NK-92 treated with Interleukin-12 subunit alpha and Interleukin-12 subunit beta, amount 100 ng/mL, for 24 hours (cell line): ENCODE results near the gene STXBP5.
"Not testable (repeated sequence)": the region's sequence is repeated elsewhere in the genome, so short reads cannot be mapped to it uniquely, and the experiment has no call there.

ENCODE experiments used
- DNase-seq: peaks from one replicate; lab custom pipeline; 2025; lab: John Stamatoyannopoulos, UW

STXBP5 gene

DNA sequence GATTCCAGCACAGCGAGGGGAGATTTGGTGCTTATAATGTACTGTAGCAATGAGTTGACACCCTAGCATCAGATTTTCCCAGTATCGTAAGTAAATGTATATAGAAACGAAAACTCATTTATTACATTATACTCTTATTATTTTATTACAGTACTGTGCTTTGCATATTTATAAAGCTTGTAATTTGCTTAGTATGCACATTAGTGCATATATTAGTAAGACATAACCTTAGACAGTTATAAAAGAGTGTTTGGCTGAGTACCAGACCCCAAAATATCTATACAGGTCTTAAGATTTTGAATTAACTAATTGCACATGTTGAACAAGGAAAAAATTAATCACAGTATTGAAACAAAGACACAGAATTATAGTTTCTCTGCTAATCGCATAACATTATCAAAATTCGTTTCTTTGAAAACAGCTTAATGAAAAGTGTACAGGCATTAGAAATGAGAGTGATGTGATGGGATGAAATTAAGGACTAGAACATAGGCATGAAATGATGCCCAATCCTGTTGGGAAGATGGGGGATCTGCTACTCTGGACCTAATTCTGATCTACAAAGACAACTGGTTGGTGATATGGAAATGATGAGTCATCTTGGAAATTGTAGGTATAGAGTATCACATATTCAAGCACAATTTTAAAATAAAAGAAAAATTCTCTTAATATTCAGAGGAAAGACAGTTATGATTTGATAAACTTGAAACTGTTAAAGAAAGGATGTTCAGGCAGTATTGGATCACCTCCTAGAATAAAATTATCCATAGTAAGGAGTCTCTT lies 42.8 kb downstream of the STXBP5 start:
- no peak for DNase-seq

DNA sequence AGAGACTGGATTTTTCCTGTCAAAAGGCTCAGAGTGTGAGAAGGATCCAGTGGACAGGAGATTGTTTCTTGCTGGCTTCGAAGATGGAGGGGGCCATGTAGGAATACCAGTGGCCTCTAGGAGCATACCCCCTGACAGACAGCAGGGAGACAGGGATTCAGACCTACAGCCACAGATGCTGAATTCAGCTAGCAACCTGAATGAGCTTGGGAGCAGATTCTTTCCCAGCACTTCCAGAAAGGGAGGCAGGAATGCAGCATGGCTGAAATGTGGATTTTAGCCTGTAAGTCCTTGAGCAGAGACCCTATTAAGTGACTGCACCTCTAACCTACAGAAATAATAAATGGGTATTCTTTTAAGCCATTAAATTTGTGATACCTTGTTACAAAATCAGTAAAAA lies 44.6 kb downstream of the STXBP5 start:
- DNase-seq, result no peak

DNA sequence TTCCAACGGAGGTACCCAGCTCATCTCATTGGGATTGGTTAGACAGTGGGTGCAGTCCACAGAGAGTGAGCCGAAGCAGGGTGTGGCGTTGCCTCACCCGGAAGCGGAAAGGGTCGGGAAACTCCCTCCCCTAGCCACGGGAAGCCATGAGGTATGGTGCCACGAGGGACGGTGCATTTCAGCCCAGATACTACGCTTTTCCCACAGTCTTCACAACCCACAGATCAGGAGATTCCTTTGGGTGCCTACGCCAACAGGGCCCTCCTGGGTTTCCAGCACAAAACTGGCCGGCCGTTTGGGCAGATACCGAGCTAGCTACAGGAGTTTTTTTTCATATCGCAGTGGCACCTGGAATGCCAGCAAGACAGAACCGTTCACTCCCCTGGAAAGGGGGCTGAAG lies 46.9 kb downstream of the STXBP5 start:
- no peak for DNase-seq

DNA sequence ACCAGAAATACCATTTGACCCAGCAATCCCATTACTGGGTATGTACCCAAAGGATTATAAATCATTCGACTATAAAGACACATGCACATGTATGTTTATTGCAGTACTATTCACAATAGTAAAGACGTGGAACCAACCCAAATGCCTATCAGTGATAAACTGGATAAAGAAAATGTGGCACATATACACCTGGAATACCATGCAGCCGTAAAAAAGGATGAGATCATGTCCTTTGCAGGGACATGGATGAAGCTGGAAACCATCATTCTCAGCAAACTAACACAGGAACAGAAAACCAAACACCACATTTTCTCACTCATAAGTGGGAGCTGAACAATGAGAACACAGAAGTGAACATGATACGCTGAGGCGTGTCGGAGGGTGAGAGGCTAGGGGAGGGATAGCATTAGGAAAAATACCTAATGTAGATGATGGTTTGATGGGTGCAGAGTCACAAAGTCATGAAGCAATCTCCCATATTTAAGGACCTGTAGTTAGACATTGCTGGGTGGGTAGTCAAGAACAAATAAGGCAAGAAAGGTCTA lies 50.8 kb downstream of the STXBP5 start:
- DNase-seq, result not testable (repeated sequence)

DNA sequence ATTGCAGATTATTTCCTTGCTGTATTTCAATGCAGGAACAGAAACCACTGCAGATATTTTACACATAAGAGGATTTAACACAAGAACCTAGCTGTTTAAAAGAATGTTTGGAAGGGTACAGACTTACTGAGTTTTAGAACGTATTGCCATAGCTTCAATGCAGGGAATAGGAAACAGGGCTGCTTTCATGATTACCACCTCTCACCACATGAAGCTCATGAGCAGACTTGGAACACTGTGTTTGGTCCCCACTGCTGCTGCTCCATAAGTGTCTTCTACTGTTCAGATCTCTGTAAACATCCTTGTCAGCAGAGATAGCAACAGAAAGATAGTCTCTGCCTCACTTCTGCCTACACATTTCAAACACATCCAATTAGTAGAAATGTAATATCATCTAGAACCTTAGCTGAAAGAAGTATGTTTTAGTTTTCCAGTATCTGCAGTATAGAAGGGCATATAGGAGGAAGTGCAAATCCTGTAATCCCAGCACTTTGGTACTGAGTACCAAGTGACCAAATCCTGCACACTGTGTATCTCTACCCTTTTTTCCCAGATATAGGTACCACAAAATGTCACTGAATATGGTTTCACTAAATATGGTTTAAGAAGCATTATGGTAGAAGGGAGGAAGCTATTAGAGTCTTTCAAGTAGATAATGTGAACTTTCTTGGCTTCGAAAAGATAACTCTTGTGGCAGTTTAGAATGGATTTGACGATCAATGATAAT lies 51.9 kb downstream of the STXBP5 start:
- no peak for DNase-seq

DNA sequence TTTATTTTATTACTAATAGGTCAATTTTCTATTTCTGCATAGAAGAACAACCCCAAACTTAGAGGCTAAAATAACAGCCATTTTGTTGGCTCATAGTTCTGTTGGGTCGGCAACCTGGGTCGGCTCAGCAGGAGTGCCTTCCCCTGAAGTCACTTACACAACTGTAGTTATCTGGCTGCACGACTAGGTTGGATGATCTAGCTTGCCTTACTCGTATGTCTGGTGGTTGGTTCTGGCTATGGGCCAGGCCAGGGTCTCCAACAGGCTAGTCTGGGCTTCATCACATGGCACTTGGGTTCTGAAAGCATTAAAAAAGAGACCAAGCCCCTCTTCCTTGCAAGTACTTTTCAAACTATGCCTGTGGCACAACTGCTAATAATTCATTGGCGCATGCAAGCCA lies 53.5 kb downstream of the STXBP5 start:
- DNase-seq, result no peak

DNA sequence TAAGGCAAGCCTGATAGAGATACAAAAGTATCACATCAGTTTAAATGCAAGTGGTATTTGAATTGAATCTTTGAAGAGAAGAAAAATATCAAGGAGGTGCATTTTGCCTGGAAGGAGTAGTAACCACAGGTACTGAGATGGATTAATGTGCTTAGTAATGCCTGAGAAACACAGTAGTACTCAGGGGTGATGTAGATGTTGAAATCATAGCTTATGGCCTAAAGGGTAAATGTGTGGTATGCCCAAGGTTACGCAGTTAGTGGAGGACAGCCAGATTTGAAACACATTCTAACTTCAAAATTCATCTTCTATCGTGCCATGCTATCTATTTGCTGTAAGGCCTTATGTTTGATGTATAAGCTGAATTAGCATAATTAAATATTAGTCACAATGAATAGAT lies 55.9 kb downstream of the STXBP5 start:
- DNase-seq, result no peak

DNA sequence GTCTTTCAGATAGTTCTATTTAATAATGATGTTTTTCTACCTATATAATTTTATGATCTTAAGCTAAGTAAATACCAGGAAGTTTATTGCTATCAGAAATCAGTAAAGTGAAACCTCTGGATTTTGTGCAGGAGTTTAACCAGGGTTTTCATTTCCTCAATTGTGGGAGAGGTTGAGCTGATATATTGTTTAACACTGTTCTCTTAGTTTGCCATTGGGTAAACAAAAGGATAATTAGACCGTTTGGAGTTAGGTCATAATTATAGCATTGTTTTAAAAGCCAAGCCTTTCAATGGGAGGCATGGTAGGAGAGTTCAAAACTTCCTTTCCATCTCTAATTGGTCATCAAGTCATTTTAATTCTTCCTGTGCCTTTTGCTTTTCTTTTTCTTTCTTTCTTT lies 58.7 kb downstream of the STXBP5 start:
- no peak for DNase-seq

DNA sequence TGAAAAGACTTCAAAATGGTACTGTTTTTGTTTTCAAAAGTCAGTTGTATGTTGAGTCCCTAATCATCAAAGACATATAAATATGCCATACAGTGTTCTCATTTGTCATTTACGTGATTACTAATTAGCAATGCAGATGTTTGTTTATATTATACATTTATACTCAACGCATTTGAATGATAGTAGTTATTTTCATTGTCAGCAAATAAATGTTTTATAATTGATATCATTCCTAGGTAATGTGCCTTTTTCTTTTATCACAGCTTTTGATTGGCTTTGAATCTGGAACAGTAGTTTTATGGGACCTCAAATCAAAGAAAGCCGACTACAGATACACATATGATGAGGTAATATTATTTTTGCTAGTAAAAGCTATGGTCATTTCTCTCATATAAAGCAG lies 62.6 kb downstream of the STXBP5 start:
- DNase-seq, result no peak

DNA sequence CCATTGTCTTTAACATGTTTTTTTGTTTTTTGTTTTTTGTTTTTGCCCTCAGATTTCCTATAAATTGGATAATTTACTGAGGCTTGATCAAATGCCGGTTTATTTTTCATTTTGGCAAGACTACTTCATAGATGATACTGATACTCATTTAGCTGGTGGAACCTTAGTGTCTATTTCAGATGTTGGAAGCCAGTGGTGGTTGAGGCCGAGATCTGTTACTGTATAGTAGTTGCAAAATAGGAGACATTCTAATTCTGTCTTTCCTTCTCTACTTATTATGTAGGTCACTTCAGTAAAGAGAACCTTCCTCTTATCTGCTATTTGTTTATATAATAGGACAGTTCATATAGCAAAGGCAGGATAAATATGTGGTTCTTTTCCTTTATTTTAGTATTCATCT lies 63.4 kb downstream of the STXBP5 start:
- DNase-seq, result no peak

DNA sequence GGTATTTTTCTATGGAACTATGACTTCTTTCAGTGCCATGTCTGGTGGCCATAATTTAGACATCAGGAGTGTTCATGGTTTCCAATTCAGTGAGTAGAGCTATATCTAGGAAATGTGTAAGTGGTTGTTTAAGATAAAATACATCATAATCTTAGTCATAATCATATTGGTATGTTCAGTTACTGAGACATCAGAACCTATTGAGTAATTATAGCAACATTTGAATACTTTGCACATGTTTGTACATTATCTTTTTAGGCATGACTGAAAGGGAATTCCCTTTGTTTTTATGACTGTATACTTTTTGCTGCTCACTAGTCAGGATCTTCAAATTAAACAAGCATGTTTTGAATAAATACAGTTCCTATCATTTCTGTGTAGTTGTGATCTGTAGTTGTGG lies 64.0 kb downstream of the STXBP5 start:
- no peak for DNase-seq

DNA sequence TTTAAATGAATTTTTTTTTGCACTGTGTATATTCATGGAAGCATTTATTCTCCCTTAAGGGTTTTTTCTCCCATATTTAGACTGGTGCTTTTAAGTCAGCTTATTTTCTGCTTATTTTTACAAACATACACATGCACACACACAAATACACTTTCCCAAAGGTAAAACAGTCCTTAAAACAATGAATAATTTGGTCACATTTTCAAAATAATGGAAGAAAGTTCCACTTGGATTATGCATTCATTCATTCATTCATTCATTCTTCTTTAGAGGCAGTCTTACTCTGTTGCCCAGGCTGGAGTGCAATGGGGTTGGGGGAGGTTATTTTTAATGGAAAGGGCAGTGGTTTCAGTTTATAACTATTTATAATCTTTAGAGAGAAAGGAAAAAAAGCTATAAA lies 69.8 kb downstream of the STXBP5 start:
- DNase-seq, result no peak

DNA sequence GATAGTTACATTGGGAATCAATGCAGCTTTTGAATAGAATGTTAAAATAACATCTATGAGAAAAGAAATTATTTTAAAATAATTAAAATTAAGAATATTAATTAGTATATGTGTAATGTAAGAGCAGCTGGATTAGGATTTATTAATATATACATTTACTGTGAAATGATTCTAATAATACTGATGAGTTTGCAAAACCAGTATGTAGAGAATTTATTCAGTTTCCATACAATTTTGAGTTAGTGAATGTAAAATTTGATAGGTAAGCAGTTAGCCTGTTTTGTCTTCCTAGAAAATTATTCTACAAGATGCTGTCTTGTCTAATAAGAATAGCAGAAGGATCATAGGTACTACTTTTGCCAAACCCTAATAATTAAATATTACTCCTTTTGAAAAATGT lies 70.6 kb downstream of the STXBP5 start:
- no peak for DNase-seq

DNA sequence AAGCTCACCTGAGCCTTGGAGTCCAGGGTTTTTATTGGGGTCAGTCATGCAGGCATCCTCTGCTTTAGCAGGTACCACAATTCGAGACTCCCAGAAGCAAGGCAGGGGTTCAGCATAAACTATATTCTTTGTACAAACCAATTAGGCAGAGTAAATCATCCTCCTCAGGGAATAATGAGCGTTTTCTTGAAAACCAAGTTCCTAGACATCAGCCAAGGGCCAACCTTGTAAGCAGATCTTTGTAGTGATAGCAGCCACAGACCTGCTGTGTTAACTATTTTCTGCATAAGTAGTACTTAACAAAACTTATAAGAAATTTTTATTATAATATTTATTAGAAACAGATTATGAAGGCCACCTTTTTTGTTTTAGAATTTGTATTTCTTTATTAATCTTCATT lies 74.7 kb downstream of the STXBP5 start:
- no peak for DNase-seq

DNA sequence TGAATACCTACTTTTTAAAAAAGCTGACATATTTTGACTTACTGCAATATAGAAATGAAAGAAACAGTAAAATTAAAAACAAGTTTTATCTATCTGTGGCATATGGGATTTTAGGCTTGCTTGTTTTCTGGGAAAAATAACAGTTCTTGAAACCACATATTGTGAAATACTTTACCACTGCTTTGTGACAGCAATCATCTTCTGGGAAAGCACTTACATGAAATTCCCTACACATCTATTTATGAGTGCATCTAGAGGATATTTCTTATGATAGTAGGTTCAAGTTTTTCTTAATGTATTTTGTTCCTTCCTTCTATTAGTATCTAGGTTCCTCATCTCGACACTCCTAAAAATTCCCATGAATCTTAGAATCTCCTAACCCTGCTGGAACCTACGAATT lies 75.2 kb downstream of the STXBP5 start:
- no peak for DNase-seq

DNA sequence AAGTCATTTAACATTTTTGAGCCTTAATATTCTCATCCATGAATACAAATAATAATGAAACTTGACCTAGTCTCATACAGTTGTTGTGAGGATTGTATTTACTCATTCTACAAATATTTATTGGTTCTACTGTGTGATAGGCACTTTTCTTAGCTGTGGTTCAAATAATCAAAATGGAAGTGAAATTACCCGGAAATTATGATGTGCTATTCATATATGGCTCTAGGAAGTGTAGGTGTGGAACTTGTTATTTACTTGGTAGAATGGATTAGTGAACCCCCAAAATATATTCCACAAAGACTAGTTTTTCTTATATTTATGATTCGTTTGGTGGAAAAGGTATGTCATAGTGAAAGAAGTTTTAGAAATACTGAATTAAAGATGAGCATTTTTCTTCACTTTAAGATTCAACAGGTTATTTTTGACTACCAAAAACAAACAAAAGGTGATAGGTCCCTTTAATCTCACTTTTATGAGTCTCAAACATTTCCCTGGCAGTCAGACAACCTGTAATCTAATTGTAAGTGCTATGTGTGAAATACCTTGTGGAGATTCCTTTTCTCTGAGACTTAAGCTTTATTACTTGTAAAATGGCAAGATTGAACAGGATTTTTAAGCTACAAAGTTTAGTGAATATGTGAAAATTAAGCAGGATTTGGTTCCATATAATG lies 77.8 kb downstream of the STXBP5 start:
- no peak for DNase-seq

DNA sequence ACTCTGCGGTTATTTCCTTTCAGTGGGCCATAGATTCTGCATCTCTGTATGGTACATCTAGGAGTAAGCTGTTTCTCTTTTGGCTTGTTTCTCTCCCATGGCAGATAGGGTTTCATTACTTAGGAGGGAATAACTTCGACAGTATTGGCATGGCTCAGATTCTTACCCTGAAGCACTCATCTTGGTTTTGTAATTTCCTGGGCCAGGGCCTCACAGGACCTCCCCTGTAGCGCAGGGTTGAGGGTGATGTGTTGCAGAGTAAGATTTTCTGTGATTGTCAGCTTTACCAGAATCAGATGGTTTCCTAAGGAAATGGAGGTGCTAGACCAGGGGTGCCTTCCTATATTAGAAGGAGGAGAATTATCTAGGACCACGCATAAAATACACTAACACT lies 78.3 kb downstream of the STXBP5 start:
- DNase-seq, result no peak

DNA sequence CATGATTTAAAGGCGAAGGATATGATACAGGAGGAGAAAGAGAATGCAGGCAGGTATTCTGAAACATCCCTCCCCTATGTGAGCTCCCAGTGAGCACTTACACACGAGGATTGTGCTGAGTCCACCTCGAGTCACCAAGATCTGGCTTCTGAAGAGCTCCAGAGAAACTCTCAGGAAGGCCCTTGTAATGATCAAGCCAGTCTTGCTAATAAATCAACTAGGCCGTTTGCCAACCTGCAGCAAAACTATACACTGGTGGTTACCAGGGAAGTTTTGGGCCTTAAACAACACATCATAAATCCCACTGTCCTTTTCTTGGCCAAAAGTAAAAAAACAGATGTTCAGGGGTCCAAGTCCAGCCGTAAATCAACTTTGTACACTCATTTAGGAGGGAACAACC lies 79.2 kb downstream of the STXBP5 start:
- no peak for DNase-seq

DNA sequence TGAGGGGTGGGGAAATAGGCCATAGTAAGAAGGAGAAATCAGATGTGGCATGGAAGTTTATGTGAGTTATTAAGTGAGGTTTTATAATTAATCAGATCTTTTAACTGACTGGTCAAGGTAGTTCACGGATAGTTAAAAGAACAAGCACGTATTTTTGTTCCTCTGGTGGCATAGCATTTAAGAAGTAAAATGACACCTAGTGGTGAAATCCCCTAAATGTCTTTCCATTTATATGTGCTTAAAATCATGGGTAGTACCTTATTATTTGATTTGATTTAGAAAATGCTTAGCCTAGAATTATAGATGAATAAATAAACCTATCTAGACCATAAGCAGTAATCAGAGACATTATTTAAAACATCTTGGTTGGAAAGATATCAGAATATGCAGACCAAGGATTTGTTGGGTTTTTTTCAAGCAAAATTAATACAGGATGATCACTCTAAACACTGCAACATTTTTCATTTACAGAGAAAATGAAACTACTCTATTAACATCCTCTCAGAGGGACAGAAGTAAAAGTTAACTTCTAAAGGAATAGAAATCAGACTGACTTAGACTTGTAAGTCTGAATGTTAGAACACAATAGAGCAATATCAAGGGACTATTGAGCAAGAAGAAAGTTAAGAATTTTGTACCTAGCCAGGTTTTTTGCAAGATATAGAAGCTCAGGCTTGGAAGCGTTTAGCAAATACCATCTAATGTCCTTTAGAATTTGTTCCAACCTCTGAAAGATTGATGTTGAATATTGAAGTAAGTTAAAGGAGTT lies 81.1 kb downstream of the STXBP5 start:
- no peak for DNase-seq

DNA sequence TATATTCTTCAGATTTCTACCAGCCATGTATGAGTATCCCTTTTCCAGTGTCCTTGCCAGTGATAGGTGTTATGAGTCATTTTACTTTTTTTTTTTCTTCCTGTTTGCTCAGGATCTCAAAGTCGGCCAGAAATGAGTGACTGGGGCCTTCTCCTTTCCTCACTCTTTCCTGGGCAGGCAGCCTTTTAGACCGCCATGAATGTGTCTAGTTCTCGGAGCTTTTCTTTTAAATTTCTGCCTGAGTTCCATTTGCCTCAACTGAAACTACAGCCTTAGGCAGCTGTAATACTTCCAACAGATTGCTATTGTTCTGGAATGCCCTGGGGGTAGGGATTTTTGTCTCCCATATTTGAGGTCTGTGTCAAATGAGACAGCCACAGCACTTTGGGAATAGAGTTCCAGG lies 83.7 kb downstream of the STXBP5 start:
- no peak for DNase-seq

DNA sequence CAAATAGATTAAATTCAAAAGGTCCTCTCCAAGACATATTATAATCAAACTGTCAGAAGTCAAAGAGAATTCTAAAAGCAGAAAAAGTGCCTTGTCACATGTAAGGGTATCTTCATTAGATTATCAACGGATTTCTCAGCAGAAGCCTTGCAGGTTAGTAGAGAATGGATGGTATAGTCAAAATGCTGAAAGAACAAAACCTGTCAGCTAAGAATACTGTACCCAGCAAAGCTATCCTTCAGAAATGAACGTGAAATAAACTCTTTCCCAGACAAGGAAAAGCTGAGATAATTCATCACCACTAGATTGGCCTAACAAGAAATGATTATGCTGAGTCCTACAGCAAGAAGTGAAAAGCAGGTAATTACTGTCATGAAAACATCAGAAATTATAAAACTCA lies 92.9 kb downstream of the STXBP5 start:
- no peak for DNase-seq

DNA sequence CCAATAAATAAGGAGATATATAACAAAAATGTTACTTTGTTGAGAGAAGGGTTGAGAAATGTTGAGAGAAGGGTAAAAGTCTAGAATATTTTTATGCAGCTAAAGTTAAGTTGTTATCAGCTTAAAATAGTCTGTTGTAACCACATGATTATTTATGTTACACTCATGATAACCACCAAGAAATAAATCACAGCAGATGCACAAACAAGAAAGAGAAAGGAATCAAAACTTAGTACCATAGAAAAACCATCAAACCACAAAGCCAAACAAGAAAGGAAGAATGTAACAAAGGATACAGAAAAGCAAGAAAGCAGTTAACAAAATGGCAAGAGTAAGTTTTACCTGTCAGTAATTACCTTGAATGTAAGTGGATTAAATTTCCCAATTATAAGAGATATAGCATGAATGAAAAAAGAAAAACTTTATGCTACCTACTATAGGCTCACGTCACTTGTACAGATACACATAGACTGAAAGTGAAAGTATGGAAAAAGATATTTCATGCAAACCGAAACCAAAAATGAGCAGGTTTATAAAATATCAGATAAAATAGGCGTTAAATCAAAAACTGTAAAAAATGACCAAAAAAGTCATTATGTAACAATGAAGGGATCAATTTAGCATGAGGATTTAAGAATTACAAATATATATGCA lies 93.6 kb downstream of the STXBP5 start:
- DNase-seq, result no peak
